ENCODE data around the gene SRC.

Gene SRC

GRCh38 chr20:37416100-37416847, 70.3 kb downstream of the SRC start:
- TF ChIP-seq CTCF (IDR thresholded peaks at IDR 0.05; ENCODE audit: insufficient read depth, low read depth, low read length, missing control alignments): no peak
- DNase-seq (ENCODE audit: low read depth): no peak
- H3K4me3 ChIP-seq (ENCODE audit: low read length): no peak overlapping the region

GRCh38 chr20:37416848-37417616, 71.1 kb downstream of the SRC start:
- H3K4me3 ChIP-seq (ENCODE audit: low read length): no peak overlapping the region
- no peak for DNase-seq (ENCODE audit: low read depth)
- no peak for TF ChIP-seq CTCF (IDR thresholded peaks at IDR 0.05; ENCODE audit: insufficient read depth, low read depth, low read length, missing control alignments)

- no peak for TF ChIP-seq CTCF (IDR thresholded peaks at IDR 0.05; ENCODE audit: insufficient read depth, low read depth, low read length, missing control alignments)
- H3K4me3 ChIP-seq (ENCODE audit: low read length): no peak overlapping the region
These were observed 71.9 kb downstream of the SRC start for GRCh38 chr20:37417617-37418467.

GRCh38 chr20:37418591-37419109, 72.7 kb downstream of the SRC start:
- no peak for TF ChIP-seq CTCF (IDR thresholded peaks at IDR 0.05; ENCODE audit: insufficient read depth, low read depth, low read length, missing control alignments)
- no peak overlapping the region for H3K4me3 ChIP-seq (ENCODE audit: low read length)
- DNase-seq (ENCODE audit: low read depth): no peak

More at GRCh38 chr20:37417617-37418467, 71.9 kb downstream of the SRC start:
- DNase-seq (ENCODE audit: low read depth): no peak

- no peak for DNase-seq (ENCODE audit: low read depth)
- TF ChIP-seq CTCF (IDR thresholded peaks at IDR 0.05; ENCODE audit: insufficient read depth, low read depth, low read length, missing control alignments): no peak
- H3K4me3 ChIP-seq (ENCODE audit: low read length): no peak overlapping the region
These were observed 73.4 kb downstream of the SRC start for GRCh38 chr20:37419307-37419706.

- DNase-seq (ENCODE audit: low read depth): no peak
- H3K4me3 ChIP-seq (ENCODE audit: low read length): no peak overlapping the region
- TF ChIP-seq CTCF (IDR thresholded peaks at IDR 0.05; ENCODE audit: insufficient read depth, low read depth, low read length, missing control alignments): no peak
These were observed 74.0 kb downstream of the SRC start for GRCh38 chr20:37419774-37420542.

All from epithelial cell of esophagus (primary cell).